ENCODE data around the gene REEP5.
"Not testable (repeated sequence)": the region's sequence is repeated elsewhere in the genome, so short reads cannot be mapped to it uniquely, and the experiment has no call there.

REEP5 gene

GRCh38 chr5:112880219-112880964, 41.6 kb downstream of the REEP5 start:
- no peak for DNase-seq

GRCh38 chr5:112878760-112879159, 43.3 kb downstream of the REEP5 start:
- DNase-seq, result peak; percentile 30 to 50

GRCh38 chr5:112878101-112878500, 43.9 kb downstream of the REEP5 start:
- DNase-seq, result no peak

GRCh38 chr5:112876362-112876761, 45.7 kb downstream of the REEP5 start:
- DNase-seq, result no peak

- DNase-seq, result no peak
Measured at GRCh38 chr5:112870966-112871365, 51.1 kb downstream of the REEP5 start.

GRCh38 chr5:112869948-112870347, 52.1 kb downstream of the REEP5 start:
- no peak for DNase-seq

- no peak for DNase-seq
Measured at GRCh38 chr5:112867411-112867810, 54.6 kb downstream of the REEP5 start.

GRCh38 chr5:112866739-112867138, 55.3 kb downstream of the REEP5 start:
- DNase-seq, result no peak

- DNase-seq, result no peak
Measured at GRCh38 chr5:112865128-112865527, 56.9 kb downstream of the REEP5 start.

GRCh38 chr5:112863549-112863948, 58.5 kb downstream of the REEP5 start:
- DNase-seq, result no peak

GRCh38 chr5:112862085-112862484, 59.9 kb downstream of the REEP5 start:
- DNase-seq, result no peak

GRCh38 chr5:112861638-112861985, 60.4 kb downstream of the REEP5 start:
- no peak for DNase-seq

GRCh38 chr5:112860929-112861637, 60.9 kb downstream of the REEP5 start, which contains the start of gene SRP19:
Gene SRP19, plus strand, starts transcription at chr5:112861287. Its CDS starts 90 bp downstream, at chr5:112861377.
- peak; percentile 89 to 91 for DNase-seq

GRCh38 chr5:112860571-112860928, 61.5 kb downstream of the REEP5 start:
- not testable (repeated sequence) for DNase-seq

GRCh38 chr5:112857866-112858265, 64.2 kb downstream of the REEP5 start:
- no peak for DNase-seq

GRCh38 chr5:112854651-112855050, 67.4 kb downstream of the REEP5 start:
- no peak for DNase-seq

GRCh38 chr5:112849912-112850311, 72.1 kb downstream of the REEP5 start:
- DNase-seq, result no peak

- no peak for DNase-seq
Measured at GRCh38 chr5:112848116-112848811, 73.8 kb downstream of the REEP5 start.

- DNase-seq, result no peak
Measured at GRCh38 chr5:112847306-112847705, 74.7 kb downstream of the REEP5 start.

GRCh38 chr5:112846556-112846955, 75.5 kb downstream of the REEP5 start:
- no peak for DNase-seq

- no peak for DNase-seq
Measured at GRCh38 chr5:112844489-112844888, 77.5 kb downstream of the REEP5 start.

- DNase-seq, result no peak
Measured at GRCh38 chr5:112833971-112834370, 88.1 kb downstream of the REEP5 start.

- no peak for DNase-seq
Measured at GRCh38 chr5:112830378-112830777, 91.6 kb downstream of the REEP5 start.

Data from stimulated activated CD4-positive, alpha-beta T cell treated with anti-CD3 and anti-CD28 coated beads, Interleukin-2, amount 100 ng/mL, for 24 hours (primary cell).